HEK293T (cell line): ENCODE measurements around the gene TMA7B.

Experiments
- CTCF ChIA-PET: fragments of 350-600 bp; formaldehyde crosslinking; extraction: SDS; loops from one replicate; lab custom pipeline; 2021; ENCODE audit warnings: antibody characterized with exemption, inconsistent platforms; lab: Yijun Ruan, JAX
- POLR2A ChIA-PET: fragments of 350-600 bp; formaldehyde crosslinking; extraction: SDS; loops from one replicate; lab custom pipeline; 2020; ENCODE audit warnings: antibody characterized with exemption, inconsistent platforms; lab: Yijun Ruan, JAX
- DNase-seq: peaks from one replicate; pipeline ENCODE4 v3.0.0; 2012; ENCODE audit warnings: mixed read lengths; ENCODE audit errors: extremely low spot score
- ARNT ChIP-seq: fragments of 450-650 bp; IDR thresholded peaks from 2 replicates; pipeline ENCODE4 v1.6.1; 2017; ENCODE audit warnings: mild to moderate bottlenecking
- BHLHE40 ChIP-seq: fragments of 450-650 bp; IDR thresholded peaks from 2 replicates; pipeline ENCODE4 v1.6.1; 2016; ENCODE audit warnings: mild to moderate bottlenecking, moderate library complexity, borderline replicate concordance
- CTBP1 ChIP-seq: fragments of 450-650 bp; IDR thresholded peaks from 2 replicates; pipeline ENCODE4 v1.6.1; 2016; ENCODE audit warnings: borderline replicate concordance
- ELF4 ChIP-seq: fragments of 450-650 bp; IDR thresholded peaks from 2 replicates; pipeline ENCODE4 v1.6.1; 2017; ENCODE audit warnings: antibody characterized with exemption
- FOXA1 ChIP-seq: fragments of 450-650 bp; IDR thresholded peaks from 2 replicates; pipeline ENCODE4 v1.6.1; 2016; ENCODE audit warnings: mild to moderate bottlenecking
- FOXK2 ChIP-seq: fragments of 450-650 bp; IDR thresholded peaks from 2 replicates; pipeline ENCODE4 v1.6.1; 2016; ENCODE audit warnings: mild to moderate bottlenecking
- FOXM1 ChIP-seq: fragments of 450-650 bp; IDR thresholded peaks from 2 replicates; pipeline ENCODE4 v1.6.1; 2017; ENCODE audit warnings: mild to moderate bottlenecking, borderline replicate concordance
- HDGF ChIP-seq: fragments of 450-650 bp; IDR thresholded peaks from 2 replicates; pipeline ENCODE4 v1.6.1; 2017; ENCODE audit warnings: antibody characterized with exemption, borderline replicate concordance
- L3MBTL2 ChIP-seq: fragments of 450-650 bp; conservative IDR thresholded peaks from 2 replicates; pipeline ENCODE4 v1.6.1; 2016; ENCODE audit warnings: mild to moderate bottlenecking
- LEF1 ChIP-seq: fragments of 450-650 bp; IDR thresholded peaks from 2 replicates; pipeline ENCODE4 v1.6.1; 2017; ENCODE audit warnings: mild to moderate bottlenecking, borderline replicate concordance
- NFRKB ChIP-seq: fragments of 450-650 bp; IDR thresholded peaks from 2 replicates; pipeline ENCODE4 v1.6.1; 2016; ENCODE audit warnings: mild to moderate bottlenecking, moderate library complexity
- PKNOX1 ChIP-seq: fragments of 450-650 bp; IDR thresholded peaks from 2 replicates; pipeline ENCODE4 v1.6.1; 2016
- SP1 ChIP-seq: fragments of 450-650 bp; IDR thresholded peaks from 2 replicates; pipeline ENCODE4 v1.6.1; 2017
- SUZ12 ChIP-seq: fragments of 450-650 bp; IDR thresholded peaks from 2 replicates; pipeline ENCODE4 v1.6.1; 2016; ENCODE audit warnings: mild to moderate bottlenecking
- TARDBP ChIP-seq: fragments of 450-650 bp; IDR thresholded peaks from 2 replicates; pipeline ENCODE4 v1.6.1; 2016
- ZNF384 ChIP-seq: fragments of 450-650 bp; IDR thresholded peaks from 2 replicates; pipeline ENCODE4 v1.6.1; 2016

TMA7B gene

GRCh38 chr22:39967996-39968972 is 8.1 kb downstream of the TMA7B start:
- ChIA-PET POLR2A (no interaction called here), CTCF (interaction anchor here (0.7 kb wide), 1 partner anchor 25 kb away, joined by 3 read pairs; no protein-coding TSS in a partner anchor)
- TF ChIP-seq SUZ12 (no peak), SP1 (no peak), ARNT (no peak), FOXK2 (no peak), FOXM1 (no peak), TARDBP (no peak), FOXA1 (no peak), ELF4 (no peak), PKNOX1 (no peak), L3MBTL2 (no peak), ZNF384 (no peak), NFRKB (no peak), LEF1 (no peak), HDGF (no peak), BHLHE40 (no peak), CTBP1 (no peak)
- no peak for DNase-seq

- CTCF ChIA-PET, result no interaction called here
- no peak for TF ChIP-seq ELF4
- no peak for TF ChIP-seq L3MBTL2
- no peak for TF ChIP-seq CTBP1
- no peak for DNase-seq
- POLR2A ChIA-PET, result no interaction called here
These were observed 10.5 kb downstream of the TMA7B start for GRCh38 chr22:39970742-39971141.

- ChIA-PET POLR2A (no interaction called here), CTCF (no interaction called here)
- no peak for TF ChIP-seq TARDBP
- TF ChIP-seq FOXA1, result no peak
- no peak for TF ChIP-seq BHLHE40
- no peak for TF ChIP-seq ELF4
- TF ChIP-seq CTBP1, result no peak
- TF ChIP-seq ZNF384, result no peak
- no peak for TF ChIP-seq NFRKB
- TF ChIP-seq SP1, result no peak
- TF ChIP-seq FOXM1, result no peak
- no peak for TF ChIP-seq PKNOX1
- DNase-seq, result no peak
These were observed 12.4 kb downstream of the TMA7B start for GRCh38 chr22:39972641-39973040.

GRCh38 chr22:39973656-39974055 is 13.5 kb downstream of the TMA7B start:
- ChIA-PET POLR2A (no interaction called here), CTCF (interaction anchor here (0.7 kb wide), 1 partner anchor 13 kb away, joined by 7 read pairs; no protein-coding TSS in a partner anchor)
- TF ChIP-seq FOXM1 (no peak), CTBP1 (no peak), SUZ12 (no peak), PKNOX1 (no peak), BHLHE40 (no peak), FOXK2 (no peak), ZNF384 (no peak)
- no peak for DNase-seq

GRCh38 chr22:39974065-39974464 is 13.9 kb downstream of the TMA7B start:
- TF ChIP-seq ARNT, result no peak
- TF ChIP-seq SP1, result no peak
- TF ChIP-seq ZNF384, result no peak
- no peak for TF ChIP-seq BHLHE40
- no peak for TF ChIP-seq L3MBTL2
- TF ChIP-seq SUZ12, result no peak
- no peak for TF ChIP-seq FOXK2
- TF ChIP-seq FOXA1, result no peak
- CTCF ChIA-PET, result no interaction called here
- no peak for DNase-seq
- POLR2A ChIA-PET, result no interaction called here

- POLR2A ChIA-PET, result no interaction called here
- CTCF ChIA-PET, result interaction anchor here (1.1 kb wide), 1 partner anchor 15 kb away, joined by 5 read pairs; no protein-coding TSS in a partner anchor
- DNase-seq, result no peak
- no peak for TF ChIP-seq ZNF384
- TF ChIP-seq FOXM1, result no peak
- TF ChIP-seq SUZ12, result no peak
- TF ChIP-seq PKNOX1, result no peak
- TF ChIP-seq ELF4, result no peak
These were observed 18.9 kb downstream of the TMA7B start for GRCh38 chr22:39979048-39979447.
